ENCODE data around the gene GMEB2. TPM values are rescaled to one million over a fixed set of nuclear protein-coding genes. Genes with fewer than 3 reads are reported as not detected.
A peak's percentile ranks its signal among the peaks of the same experiment; 100 is the strongest.

Gene GMEB2
- total RNA-seq, 1 donor from 2014 or later: 11.1 TPM

- intact Hi-C loops (cut with DNase I): no loop called here
- ATAC-seq: no peak
- DNase-seq (ENCODE audit: low spot score): no peak
Observed at GRCh38 chr20:63544241-63544957, 82.5 kb downstream of the GMEB2 start.

DNA sequence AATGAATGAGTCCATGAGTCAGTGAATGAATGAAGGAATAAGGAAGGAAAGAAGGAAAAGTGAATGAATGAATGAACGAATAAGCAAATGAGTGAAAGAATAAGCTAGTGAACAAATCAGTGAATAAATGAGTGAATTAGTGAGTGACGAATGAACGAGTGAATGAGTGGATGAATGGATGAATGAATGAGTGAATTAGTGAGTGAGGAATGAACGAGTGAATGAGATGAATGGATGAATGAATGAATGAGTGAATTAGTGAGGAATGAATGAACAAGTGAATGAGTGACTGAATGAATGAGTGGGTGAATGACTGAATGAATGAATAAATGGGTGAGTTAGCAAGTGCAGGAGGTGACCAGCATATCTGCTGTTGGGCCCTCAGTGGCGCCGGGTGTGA lies 83.2 kb downstream of the GMEB2 start:
- intact Hi-C loops (cut with DNase I): no loop called here
- ATAC-seq (no peak), DNase-seq (ENCODE audit: low spot score) (no peak)

- ATAC-seq: no peak
- intact Hi-C loops (cut with DNase I): no loop called here
- no peak for DNase-seq (ENCODE audit: low spot score)
Observed at GRCh38 chr20:63543131-63543530, 83.8 kb downstream of the GMEB2 start.

- ATAC-seq (no peak), DNase-seq (ENCODE audit: low spot score) (no peak)
- intact Hi-C loops (cut with DNase I): no loop called here
Observed at GRCh38 chr20:63542696-63543095, 84.2 kb downstream of the GMEB2 start.

DNA sequence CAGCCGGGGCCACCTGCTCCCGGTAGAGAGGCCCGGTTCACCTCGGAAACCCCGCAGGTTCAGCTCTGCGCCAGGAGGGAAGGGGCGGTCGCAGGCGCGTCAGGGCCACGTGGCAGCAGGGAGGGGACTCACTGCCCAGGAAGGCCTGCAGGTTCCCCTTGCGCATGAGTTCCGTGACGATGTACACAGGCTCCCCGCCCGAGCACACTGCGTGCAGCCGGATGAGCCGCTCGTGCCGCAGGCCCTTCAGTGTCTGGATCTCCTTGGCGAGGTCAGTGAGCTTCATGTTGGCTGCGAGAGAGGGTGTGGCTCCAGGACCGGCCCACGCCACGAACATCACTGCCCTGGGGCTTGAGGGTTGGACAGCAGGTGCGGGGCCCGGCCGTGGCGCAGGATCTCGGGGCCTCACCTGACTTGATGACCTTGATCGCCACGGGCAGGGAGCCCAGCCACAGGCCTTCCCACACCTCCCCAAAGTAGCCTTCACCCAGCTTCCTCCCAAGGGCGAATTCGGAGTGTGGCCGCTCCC lies 84.8 kb downstream of the GMEB2 start:
- intact Hi-C loops (cut with DNase I): no loop called here
- DNase-seq (ENCODE audit: low spot score) (no peak), ATAC-seq (no peak)

DNA sequence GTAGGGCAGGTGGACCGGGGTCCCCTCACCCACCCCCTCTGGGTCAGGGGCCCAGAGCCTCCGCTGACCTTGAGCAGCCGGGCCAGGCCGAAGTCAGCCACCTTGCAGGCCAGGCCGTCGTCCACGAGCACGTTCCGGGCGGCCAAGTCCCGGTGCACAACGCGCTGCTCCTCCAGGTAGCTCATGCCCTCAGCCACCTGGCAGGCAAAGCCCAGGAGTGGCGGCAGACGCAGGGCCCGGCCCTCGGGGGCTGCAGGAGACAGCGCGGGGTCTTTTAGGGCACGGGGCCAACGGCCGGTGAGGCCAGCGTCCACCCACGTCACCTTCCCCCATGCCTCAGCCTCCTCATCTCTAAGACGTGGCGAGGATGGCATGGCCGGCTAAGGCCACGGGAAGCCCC lies 85.5 kb downstream of the GMEB2 start:
- no peak for DNase-seq (ENCODE audit: low spot score)
- intact Hi-C loops (cut with DNase I): no loop called here
- ATAC-seq: no peak

DNA sequence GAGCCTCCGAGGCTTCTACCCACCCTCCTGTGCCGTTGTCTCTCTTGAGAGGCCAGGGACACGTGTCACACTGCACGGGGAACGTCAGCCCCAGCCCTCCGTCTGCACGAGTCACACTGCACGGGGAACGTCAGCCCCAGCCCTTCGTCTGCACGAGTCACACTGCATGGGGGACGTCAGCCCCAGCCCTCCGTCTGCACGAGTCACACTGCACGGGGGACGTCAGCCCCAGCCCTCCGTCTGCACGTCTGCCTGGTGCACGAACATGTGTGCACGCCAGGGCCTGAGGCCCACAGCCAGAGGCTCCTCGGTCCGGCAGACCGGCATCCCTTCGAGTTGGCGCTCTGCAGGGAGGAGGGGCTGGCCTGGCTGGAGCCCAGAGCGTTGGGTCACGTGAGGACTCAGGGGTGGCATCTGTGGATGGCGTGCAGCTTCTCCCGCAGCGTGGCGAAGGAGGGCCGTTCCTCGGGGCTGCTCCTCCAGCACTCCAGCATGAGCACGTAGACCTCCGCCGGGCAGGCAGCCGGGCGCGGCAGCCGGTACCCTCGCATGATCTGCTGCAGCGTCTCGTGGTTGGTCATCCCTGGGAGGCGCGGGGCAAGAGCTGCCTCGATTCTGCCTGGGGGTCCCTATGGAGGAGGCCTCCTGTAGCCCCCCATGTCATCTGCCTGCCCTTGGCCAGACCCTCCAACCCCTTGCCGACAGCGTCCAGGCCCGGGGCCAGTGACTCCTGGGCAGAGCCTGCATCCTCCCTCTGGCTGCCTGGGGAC lies 86.3 kb downstream of the GMEB2 start:
- ATAC-seq: no peak
- intact Hi-C loops (cut with DNase I): no loop called here

GRCh38 chr20:63539441-63540370 lies 87.2 kb downstream of the GMEB2 start:
- ATAC-seq: no peak
- intact Hi-C loops (cut with DNase I): loop anchor here (5.0 to 10.0 kb wide), 2 partner anchors 325 to 438 kb away; partner anchors contain the start of genes ABHD16B, SAMD10 and TPD52L2
- DNase-seq (ENCODE audit: low spot score): no peak

More for the DNA sequence above, 86.3 kb downstream of the GMEB2 start:
- DNase-seq (ENCODE audit: low spot score): no peak

- intact Hi-C loops (cut with DNase I): loop anchor here (5.0 to 10.0 kb wide), 2 partner anchors 326 to 438 kb away; partner anchors contain the start of genes ABHD16B, SAMD10 and TPD52L2
- ATAC-seq (no peak), DNase-seq (ENCODE audit: low spot score) (no peak)
Observed at GRCh38 chr20:63539092-63539430, 87.8 kb downstream of the GMEB2 start.

GRCh38 chr20:63538204-63539091 lies 88.5 kb downstream of the GMEB2 start:
- ATAC-seq (peak; percentile 22), DNase-seq (ENCODE audit: low spot score) (no peak)
- intact Hi-C loops (cut with DNase I): loop anchor here (5.0 to 10.0 kb wide), 2 partner anchors 326 to 439 kb away; partner anchors contain the start of genes ABHD16B, SAMD10 and TPD52L2

Other genes starting within 250 kb of the GMEB2 start
- not detected for gene KCNQ2, start 154.4 kb downstream of the GMEB2 start, total RNA-seq
- 0.45 TPM for gene EEF1A2, start 128.0 kb downstream of the GMEB2 start, total RNA-seq
- 257 TPM for gene PPDPF, start 106.3 kb downstream of the GMEB2 start, total RNA-seq
- 0.13 TPM for gene PTK6, start 89.7 kb downstream of the GMEB2 start, total RNA-seq
- gene SRMS, start 79.4 kb downstream of the GMEB2 start, total RNA-seq: not detected
- gene FNDC11, start 72.9 kb downstream of the GMEB2 start, total RNA-seq: 0.94 TPM
- gene HELZ2, start 52.9 kb downstream of the GMEB2 start, total RNA-seq: 21.4 TPM
- 19.7 TPM for gene STMN3, start 26.3 kb upstream of the GMEB2 start, total RNA-seq
- 34.1 TPM for gene RTEL1, start 31.2 kb upstream of the GMEB2 start, total RNA-seq
- gene TNFRSF6B, start 69.6 kb upstream of the GMEB2 start, total RNA-seq: 6.1 TPM
- 49.1 TPM for gene ARFRP1, start 80.9 kb upstream of the GMEB2 start, total RNA-seq
- 23.8 TPM for gene ZGPAT, start 80.9 kb upstream of the GMEB2 start, total RNA-seq
- gene LIME1, start 109.6 kb upstream of the GMEB2 start, total RNA-seq: 8.1 TPM
- gene SLC2A4RG, start 112.7 kb upstream of the GMEB2 start, total RNA-seq: 73.0 TPM
- 30.2 TPM for gene ZBTB46, start 204.2 kb upstream of the GMEB2 start, total RNA-seq
- gene ABHD16B, start 234.4 kb upstream of the GMEB2 start, total RNA-seq: not detected
- 69.1 TPM for gene TPD52L2, start 238.2 kb upstream of the GMEB2 start, total RNA-seq

All from sciatic nerve (tissue), 2 donors.